Islet of Langerhans (tissue), 1 donor: ENCODE data around the gene PHACTR4.
A peak's percentile ranks its signal among the peaks of the same experiment; 100 is the strongest.
"Not testable (repeated sequence)": the region's sequence is repeated elsewhere in the genome, so short reads cannot be mapped to it uniquely, and the experiment has no call there.

ENCODE experiments used
- FAIRE-seq: peaks from one replicate; lab custom pipeline; 2011; peaks lifted over from hg19 to GRCh38; lab: Jason Lieb, UNC

The PHACTR4 gene

GRCh38 chr1:28371010-28371377 lies 1.5 kb downstream of the PHACTR4 start:
- FAIRE-seq, result no peak

GRCh38 chr1:28373450-28373849 lies 3.9 kb downstream of the PHACTR4 start:
- FAIRE-seq, result not testable (repeated sequence)

- FAIRE-seq, result no peak
Observed at GRCh38 chr1:28374297-28374696, 4.8 kb downstream of the PHACTR4 start.

- not testable (repeated sequence) for FAIRE-seq
Observed at GRCh38 chr1:28375598-28375997, 6.1 kb downstream of the PHACTR4 start.

- FAIRE-seq, result not testable (repeated sequence)
Observed at GRCh38 chr1:28376195-28376594, 6.7 kb downstream of the PHACTR4 start.

GRCh38 chr1:28378906-28379305 lies 9.4 kb downstream of the PHACTR4 start:
- no peak for FAIRE-seq

GRCh38 chr1:28380394-28380793 lies 10.9 kb downstream of the PHACTR4 start:
- FAIRE-seq, result no peak

- FAIRE-seq, result not testable (repeated sequence)
Observed at GRCh38 chr1:28383785-28384184, 14.2 kb downstream of the PHACTR4 start.

- no peak for FAIRE-seq
Observed at GRCh38 chr1:28392027-28392652, 22.6 kb downstream of the PHACTR4 start.

- no peak for FAIRE-seq
Observed at GRCh38 chr1:28394136-28394535, 24.6 kb downstream of the PHACTR4 start.

GRCh38 chr1:28395181-28395580 lies 25.6 kb downstream of the PHACTR4 start:
- FAIRE-seq, result no peak

- FAIRE-seq, result no peak
Observed at GRCh38 chr1:28401760-28402159, 32.2 kb downstream of the PHACTR4 start.

GRCh38 chr1:28409090-28409489 lies 39.5 kb downstream of the PHACTR4 start:
- no peak for FAIRE-seq

GRCh38 chr1:28411656-28412055 lies 42.1 kb downstream of the PHACTR4 start:
- no peak for FAIRE-seq

- FAIRE-seq, result no peak
Observed at GRCh38 chr1:28412731-28413130, 43.2 kb downstream of the PHACTR4 start.

GRCh38 chr1:28416509-28417194 lies 47.1 kb downstream of the PHACTR4 start:
- no peak for FAIRE-seq

GRCh38 chr1:28417441-28417922 lies 47.9 kb downstream of the PHACTR4 start:
- FAIRE-seq, result peak; percentile 98

- no peak for FAIRE-seq
Observed at GRCh38 chr1:28417926-28418637, 48.5 kb downstream of the PHACTR4 start.

- FAIRE-seq, result no peak
Observed at GRCh38 chr1:28421744-28422143, 52.2 kb downstream of the PHACTR4 start.

GRCh38 chr1:28426831-28427230 lies 57.3 kb downstream of the PHACTR4 start:
- no peak for FAIRE-seq

- no peak for FAIRE-seq
Observed at GRCh38 chr1:28428012-28428411, 58.5 kb downstream of the PHACTR4 start.

GRCh38 chr1:28428990-28429520 lies 59.5 kb downstream of the PHACTR4 start:
- no peak for FAIRE-seq

GRCh38 chr1:28436211-28436769 lies 66.8 kb downstream of the PHACTR4 start:
- FAIRE-seq, result no peak
